GM12878 (cell line): ENCODE results near the gene PTH. TPM values are rescaled to one million over a fixed set of nuclear protein-coding genes. Genes with fewer than 3 reads are reported as not detected.

ENCODE experiments used
- ATAC-seq: fragments of 200-7000 bp; cut with Tn5 transposase; 3 replicates; pipeline ENCODE4 v1.9.1; 2020; ENCODE audit warnings: mild to moderate bottlenecking, moderate library complexity
- BruUV-seq: library from RNA; stranded (reverse); fragments of 400-500 nt; replicated peaks from 2 replicates; lab custom pipeline; 2021; lab: Mats Ljungman, UMichigan
- CTCF ChIA-PET: fragments of 300-600 bp; sonication (Branson Sonifier 250); formaldehyde crosslinking; extraction: SDS; loops from one replicate; lab custom pipeline; 2021; ENCODE audit warnings: inconsistent platforms; lab: Yijun Ruan, JAX
- POLR2A ChIA-PET: fragments of 350-600 bp; formaldehyde crosslinking; extraction: SDS; loops from one replicate; lab custom pipeline; 2021; ENCODE audit warnings: inconsistent platforms; lab: Charles Lee
- RAD21 ChIA-PET: fragments of 300-600 bp; sonication (Branson Sonifier 250); formaldehyde crosslinking; loops from one replicate; lab custom pipeline; 2023; ENCODE audit warnings: antibody characterized with exemption; ENCODE audit not compliant: unreplicated experiment; lab: Charles Lee
- SMC1A ChIA-PET: fragments of 300-600 bp; sonication (Branson Sonifier 250); formaldehyde crosslinking; loops from one replicate; lab custom pipeline; 2023; ENCODE audit not compliant: unreplicated experiment, uncharacterized antibody; lab: Charles Lee
- DNase-seq: peaks from one replicate; pipeline ENCODE4 v3.0.0-alpha.2; 2011; ENCODE audit warnings: low read depth, low spot score
- FAIRE-seq: peaks from 3 replicates; lab custom pipeline; 2011; peaks lifted over from hg19 to GRCh38; lab: Jason Lieb, UNC
- H2AFZ ChIP-seq: 2 replicates; pipeline ENCODE4 v1.6.0; 2011; ENCODE audit warnings: low read depth, low read length, control low read depth; ENCODE audit not compliant: control insufficient read depth
- H3K27ac ChIP-seq: 2 replicates; pipeline ENCODE4 v1.5.1; 2011; ENCODE audit warnings: control low read depth; ENCODE audit not compliant: control insufficient read depth, insufficient read depth
- H3K27me3 ChIP-seq, 2 experiments: replicated peaks in 1 of 2; 2 replicates each; pipeline versions ENCODE4 v1.6.0 to v1.6.1; 2011; ENCODE audit warnings: low read length in 1 of 2; ENCODE audit not compliant: control insufficient read depth in 2 of 2, insufficient read depth in 2 of 2
- H3K36me3 ChIP-seq, 2 experiments: 2 replicates each; pipeline ENCODE4 v1.5.1; 2011; ENCODE audit warnings: low read length in 1 of 2; ENCODE audit not compliant: control insufficient read depth in 2 of 2, insufficient read depth in 2 of 2
- H3K4me1 ChIP-seq: 2 replicates; pipeline ENCODE4 v1.6.1; 2011; ENCODE audit warnings: mild to moderate bottlenecking, low read length, moderate library complexity, mixed read lengths; ENCODE audit not compliant: control insufficient read depth, insufficient read depth
- H3K4me2 ChIP-seq: 2 replicates; pipeline ENCODE4 v1.6.0; 2011; ENCODE audit warnings: control low read depth; ENCODE audit not compliant: control insufficient read depth, insufficient read depth
- H3K4me3 ChIP-seq: fragments of 200-600 bp; sonication (generic); 2 replicates; pipeline ENCODE4 v1.5.1; 2016
- H3K79me2 ChIP-seq: 2 replicates; pipeline ENCODE4 v1.6.0; 2011; ENCODE audit warnings: low read length; ENCODE audit not compliant: control insufficient read depth, insufficient read depth
- H3K9ac ChIP-seq: 2 replicates; pipeline ENCODE4 v1.8.0; 2011; ENCODE audit warnings: low read length, control low read depth, mixed read lengths; ENCODE audit not compliant: control insufficient read depth, insufficient read depth
- H3K9me3 ChIP-seq: replicated peaks from 3 replicates; pipeline ENCODE4 v1.5.1; 2011; ENCODE audit warnings: mild to moderate bottlenecking, low read length; ENCODE audit not compliant: control insufficient read depth, insufficient read depth
- H4K20me1 ChIP-seq: 2 replicates; pipeline ENCODE4 v1.6.0; 2011; ENCODE audit not compliant: control insufficient read depth, insufficient read depth
- ATF2 ChIP-seq: IDR thresholded peaks from 2 replicates; pipeline ENCODE4 v1.6.1; 2012; ENCODE audit warnings: low read length, inconsistent platforms
- ATF7 ChIP-seq: fragments of 450-650 bp; IDR thresholded peaks from 2 replicates; pipeline ENCODE4 v1.6.1; 2016; ENCODE audit warnings: low read depth, mild to moderate bottlenecking
- CREM ChIP-seq: IDR thresholded peaks from 2 replicates; pipeline ENCODE4 v1.6.1; 2014; ENCODE audit warnings: antibody characterized with exemption, low read depth
- IRF4 ChIP-seq: IDR thresholded peaks from 2 replicates; pipeline ENCODE4 v1.6.1; 2011; ENCODE audit warnings: low read depth, low read length
- MTA3 ChIP-seq: IDR thresholded peaks from 2 replicates; pipeline ENCODE4 v1.6.1; 2012; ENCODE audit warnings: low read length, inconsistent platforms, borderline replicate concordance
- MYB ChIP-seq: fragments of 150-350 bp; IDR thresholded peaks from 2 replicates; pipeline ENCODE4 v1.6.1; 2014; ENCODE audit warnings: mild to moderate bottlenecking, low read depth, low read length, borderline replicate concordance
- PAX5 ChIP-seq: IDR thresholded peaks from 2 replicates; pipeline ENCODE4 v1.6.1; 2011; ENCODE audit warnings: low read depth, low read length, borderline replicate concordance
- TCF12 ChIP-seq: IDR thresholded peaks from 2 replicates; pipeline ENCODE4 v1.6.1; 2011; ENCODE audit warnings: low read depth, mild to moderate bottlenecking, low read length
- TCF3 ChIP-seq: IDR thresholded peaks from 2 replicates; pipeline ENCODE4 v1.6.1; 2012; ENCODE audit warnings: low read depth, mild to moderate bottlenecking, low read length, borderline replicate concordance; ENCODE audit not compliant: insufficient read depth
- ZBED1 ChIP-seq: IDR thresholded peaks from 2 replicates; pipeline ENCODE4 v1.6.1; 2016; ENCODE audit warnings: borderline replicate concordance
- ZBTB40 ChIP-seq: fragments of 450-650 bp; IDR thresholded peaks from 2 replicates; pipeline ENCODE4 v1.6.1; 2016; ENCODE audit warnings: mild to moderate bottlenecking, moderate library complexity, borderline replicate concordance
- ZZZ3 ChIP-seq: IDR thresholded peaks from 2 replicates; pipeline ENCODE4 v1.6.1; 2011; ENCODE audit warnings: low read depth; ENCODE audit not compliant: control insufficient read depth, insufficient read length
- WGBS: methylation state at CpG from one replicate; pipeline ENCODE4 v1.1.6; 2016; ENCODE audit warnings: low lambda C conversion rate; ENCODE audit not compliant: insufficient replicate concordance, insufficient coverage; ENCODE audit errors: missing lambda C conversion rate; 5-methylcytosine and 5-hydroxymethylcytosine counted together
- in situ Hi-C: fragments of 300-500 bp; cut with MboI; formaldehyde crosslinking; loops from 9 replicates; pipeline ENCODE4 v1.14.3; 2018; ENCODE audit warnings: mixed read lengths
- intact Hi-C: fragments of 100-400 bp; cut with micrococcal nuclease; formaldehyde crosslinking; loops from one replicate; pipeline ENCODE4 v1.14.2; 2022; ENCODE audit not compliant: unreplicated experiment
- polyA plus RNA-seq, 11 experiments: library from polyadenylated mRNA; depleted of rRNA in 4 of 11; unstranded in 6 of 11; stranded (reverse) in 5 of 11; fragments of >200 nt; fragmentation: Nextera tagmentation in 4 of 11; fragmentation: Illumina TruSeq in 1 of 11; extraction: Ambion mirVana in 4 of 11; extraction: Trizol in 1 of 11; gene quantifications; 1 replicate in 1 of 11; 2 replicates in 10 of 11; pipeline versions ENCODE4 v1.2.1 to v1.2.3, GENCODE V29; 2011 to 2016; ENCODE audit warnings: inconsistent platforms in 2 of 11, missing spikeins in 2 of 11, low read depth in 1 of 11
- total RNA-seq, 4 experiments: library from RNA; depleted of rRNA in 3 of 4; stranded (reverse); fragments of >200 nt in 3 of 4; fragmentation: Illumina TruSeq in 1 of 4; extraction: Trizol in 1 of 4; gene quantifications; 2 replicates each; pipeline versions ENCODE4 v1.2.1 to v1.2.3, GENCODE V29; 2013 to 2021

PTH gene
- total and polyA plus RNA-seq, 10 of the 15 experiments (the other 5 are each of a cell fraction or from before 2014, with no cell fraction given) = not detected

- TF ChIP-seq ATF2 (no peak), TCF3 (no peak)
Observed at GRCh38 chr11:13480198-13480597, 15.6 kb downstream of the PTH start (continued).

GRCh38 chr11:13479688-13480087, 16.1 kb downstream of the PTH start:
- FAIRE-seq = no peak
- H3K27me3 ChIP-seq = no peaks in the 10 kb centered on the region
- no peak overlapping the region for H3K4me3 ChIP-seq
- no peaks in the 10 kb centered on the region for H4K20me1 ChIP-seq
- H3K79me2 ChIP-seq = no peaks in the 10 kb centered on the region
- in situ Hi-C loops = no loop called here
- POLR2A ChIA-PET = interaction anchor here (0.6 kb wide), 1 partner anchor 15 kb away, joined by 4 read pairs; no protein-coding TSS in a partner anchor
- 79% methylated on average over 3 of the region's 3 CpGs for WGBS
- H3K4me1 ChIP-seq = no peaks in the 10 kb centered on the region
- DNase-seq = no peak
- no peak for ATAC-seq
- H3K27ac ChIP-seq = no peak overlapping the region
- no TSS peak for BruUV-seq
- no peak overlapping the region for H3K9ac ChIP-seq
- no peak overlapping the region for H3K4me2 ChIP-seq
- TF ChIP-seq ZZZ3 = no peak
- TF ChIP-seq ZBED1 = no peak
- no peak for TF ChIP-seq CREM
- TF ChIP-seq PAX5 = no peak
- TF ChIP-seq TCF12 = no peak
- no peak for TF ChIP-seq MYB
- TF ChIP-seq ATF7 = no peak
- no peak for TF ChIP-seq IRF4
- TF ChIP-seq ZBTB40 = no peak
- TF ChIP-seq MTA3 = no peak
- TF ChIP-seq, all 136 proteins: peak for 0
- ChIA-PET CTCF (no interaction called here), SMC1A (no interaction called here), RAD21 (no interaction called here)
- intact Hi-C loops = loop anchor here (10.0 kb wide), 1 partner anchor 765 kb away; no protein-coding TSS in a partner anchor
- Histone ChIP-seq H3K36me3 (no peaks in the 10 kb centered on the region), H3K9me3 (no peaks in the 10 kb centered on the region), H2AFZ (no peak overlapping the region)
